Measurements from ENCODE around the gene ACE.

The ACE gene

DNA sequence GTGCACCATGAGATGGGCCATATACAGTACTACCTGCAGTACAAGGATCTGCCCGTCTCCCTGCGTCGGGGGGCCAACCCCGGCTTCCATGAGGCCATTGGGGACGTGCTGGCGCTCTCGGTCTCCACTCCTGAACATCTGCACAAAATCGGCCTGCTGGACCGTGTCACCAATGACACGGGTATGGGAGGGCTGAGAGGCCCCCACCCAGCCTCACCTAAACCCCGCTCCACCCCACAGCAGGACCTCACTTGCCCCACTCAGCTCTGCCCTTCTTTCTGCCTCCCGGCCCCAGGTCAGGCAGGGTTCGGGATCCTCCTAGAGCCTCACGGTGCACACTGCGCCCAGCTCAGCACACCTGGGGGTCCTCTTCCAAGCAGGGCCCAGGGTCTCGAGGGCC, 5.6 kb downstream of the ACE start:
- no peaks in the 10 kb centered on the region for H3K79me2 ChIP-seq (ENCODE audit: control insufficient read depth, insufficient read depth, low read length)
- WGBS (ENCODE audit: extremely low coverage, insufficient coverage, low lambda C conversion rate): no CpG with 5 or more reads among the region's 16 CpGs
- no peak overlapping the region for H3K56ac ChIP-seq (ENCODE audit: low read length)
- no peak overlapping the region for H4K5ac ChIP-seq (ENCODE audit: low read length)
- H3K36me3 ChIP-seq (ENCODE audit: control insufficient read depth, insufficient read depth, low read length): no peaks in the 10 kb centered on the region
- no peak overlapping the region for H2BK120ac ChIP-seq (ENCODE audit: low read depth, low read length)
- H3K4ac ChIP-seq (ENCODE audit: low read depth, low read length): no peak overlapping the region
- H2BK5ac ChIP-seq (ENCODE audit: low read length): no peak overlapping the region
- no peak overlapping the region for H3K23ac ChIP-seq (ENCODE audit: low read length)
- no peak overlapping the region for H2BK15ac ChIP-seq (replicated peaks; ENCODE audit: low read depth)
- no peak overlapping the region for H3K4me2 ChIP-seq (ENCODE audit: low read length)
- no peak overlapping the region for H3K27ac ChIP-seq (ENCODE audit: low read depth, low read length)
- no peak overlapping the region for H3K9ac ChIP-seq (ENCODE audit: low read length)
- H3K4me1 ChIP-seq (ENCODE audit: control insufficient read depth, low read depth, low read length): peaks cover 2% of the 10 kb centered on the region
- no peaks in the 10 kb centered on the region for H3K27me3 ChIP-seq (ENCODE audit: insufficient read depth, low read length, poor library complexity)
- no peak overlapping the region for H2AK5ac ChIP-seq (ENCODE audit: low read length)
- no peak overlapping the region for H3K4me3 ChIP-seq (ENCODE audit: low read length)
- no peaks in the 10 kb centered on the region for H3K79me1 ChIP-seq (ENCODE audit: low read length)
- H4K8ac ChIP-seq (ENCODE audit: low read depth, low read length): no peak overlapping the region
- no peak overlapping the region for H3K18ac ChIP-seq (ENCODE audit: low read length)
- no peak for DNase-seq

- Histone ChIP-seq H4K8ac (ENCODE audit: low read depth, low read length) (no peak overlapping the region), H4K5ac (ENCODE audit: low read length) (no peak overlapping the region), H2BK5ac (ENCODE audit: low read length) (no peak overlapping the region), H3K4me1 (ENCODE audit: control insufficient read depth, low read depth, low read length) (peaks cover 2% of the 10 kb centered on the region), H3K27me3 (ENCODE audit: insufficient read depth, low read length, poor library complexity) (no peaks in the 10 kb centered on the region), H3K23ac (ENCODE audit: low read length) (no peak overlapping the region), H3K4ac (ENCODE audit: low read depth, low read length) (no peak overlapping the region), H3K9ac (ENCODE audit: low read length) (no peak overlapping the region), H3K79me2 (ENCODE audit: control insufficient read depth, insufficient read depth, low read length) (no peaks in the 10 kb centered on the region), H3K4me3 (ENCODE audit: low read length) (no peak overlapping the region), H3K27ac (ENCODE audit: low read depth, low read length) (no peak overlapping the region), H3K79me1 (ENCODE audit: low read length) (no peaks in the 10 kb centered on the region), H2AK5ac (ENCODE audit: low read length) (no peak overlapping the region), H2BK120ac (ENCODE audit: low read depth, low read length) (no peak overlapping the region), H3K56ac (ENCODE audit: low read length) (no peak overlapping the region), H3K36me3 (ENCODE audit: control insufficient read depth, insufficient read depth, low read length) (no peaks in the 10 kb centered on the region), H3K4me2 (ENCODE audit: low read length) (no peak overlapping the region), H2BK15ac (replicated peaks; ENCODE audit: low read depth) (no peak overlapping the region), H3K18ac (ENCODE audit: low read length) (no peak overlapping the region)
- WGBS (ENCODE audit: extremely low coverage, insufficient coverage, low lambda C conversion rate): no CpG with 5 or more reads among the region's 10 CpGs
- DNase-seq: no peak
These were observed 6.2 kb downstream of the ACE start for GRCh38 chr17:63483038-63483437.

DNA sequence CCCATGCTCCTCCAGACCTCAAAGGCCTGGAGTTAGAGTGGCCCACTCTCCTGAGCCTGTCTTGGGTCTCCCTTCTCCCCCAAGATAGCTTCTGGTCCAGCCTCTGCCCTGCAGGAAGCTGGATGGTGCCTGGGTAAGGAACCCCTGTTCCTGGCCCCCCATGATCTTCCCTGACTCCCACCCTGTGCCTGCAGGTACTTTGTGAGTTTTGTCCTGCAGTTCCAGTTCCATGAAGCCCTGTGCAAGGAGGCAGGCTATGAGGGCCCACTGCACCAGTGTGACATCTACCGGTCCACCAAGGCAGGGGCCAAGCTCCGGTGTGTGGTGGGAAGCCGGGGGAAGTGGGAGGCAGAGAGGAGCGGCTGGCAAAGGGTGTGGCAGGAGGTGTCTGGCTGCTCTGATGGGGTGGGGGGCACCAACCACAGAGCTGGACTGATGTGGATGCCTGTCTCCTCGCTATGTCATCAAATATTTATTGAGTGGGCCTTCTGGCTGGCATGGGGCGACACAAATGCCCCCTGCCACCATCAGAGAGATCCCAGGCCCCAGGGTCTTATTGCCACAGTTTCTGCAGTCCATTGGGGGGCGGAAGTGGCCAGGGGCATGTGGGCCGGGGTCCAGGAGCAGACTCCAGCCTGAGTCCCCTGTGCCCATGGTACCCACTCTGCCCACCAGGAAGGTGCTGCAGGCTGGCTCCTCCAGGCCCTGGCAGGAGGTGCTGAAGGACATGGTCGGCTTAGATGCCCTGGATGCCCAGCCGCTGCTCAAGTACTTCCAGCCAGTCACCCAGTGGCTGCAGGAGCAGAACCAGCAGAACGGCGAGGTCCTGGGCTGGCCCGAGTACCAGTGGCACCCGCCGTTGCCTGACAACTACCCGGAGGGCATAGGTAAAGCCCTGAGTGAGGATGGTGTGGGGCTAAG, 7.1 kb downstream of the ACE start:
- H2BK15ac ChIP-seq (replicated peaks; ENCODE audit: low read depth): no peak overlapping the region
- H3K23ac ChIP-seq (ENCODE audit: low read length): no peak overlapping the region
- H4K8ac ChIP-seq (ENCODE audit: low read depth, low read length): no peak overlapping the region
- no peaks in the 10 kb centered on the region for H3K79me1 ChIP-seq (ENCODE audit: low read length)
- H2BK120ac ChIP-seq (ENCODE audit: low read depth, low read length): no peak overlapping the region
- WGBS (ENCODE audit: extremely low coverage, insufficient coverage, low lambda C conversion rate): no CpG with 5 or more reads among the region's 16 CpGs
- no peak for DNase-seq
- no peak overlapping the region for H3K4me3 ChIP-seq (ENCODE audit: low read length)
- no peak overlapping the region for H3K18ac ChIP-seq (ENCODE audit: low read length)
- no peak overlapping the region for H2AK5ac ChIP-seq (ENCODE audit: low read length)
- H3K4ac ChIP-seq (ENCODE audit: low read depth, low read length): no peak overlapping the region
- no peaks in the 10 kb centered on the region for H3K27me3 ChIP-seq (ENCODE audit: insufficient read depth, low read length, poor library complexity)
- no peak overlapping the region for H3K9ac ChIP-seq (ENCODE audit: low read length)
- H3K56ac ChIP-seq (ENCODE audit: low read length): peak overlapping the region; percentile 17
- H2BK5ac ChIP-seq (ENCODE audit: low read length): no peak overlapping the region
- no peaks in the 10 kb centered on the region for H3K79me2 ChIP-seq (ENCODE audit: control insufficient read depth, insufficient read depth, low read length)
- H3K36me3 ChIP-seq (ENCODE audit: control insufficient read depth, insufficient read depth, low read length): no peaks in the 10 kb centered on the region
- H3K4me2 ChIP-seq (ENCODE audit: low read length): no peak overlapping the region
- no peak overlapping the region for H4K5ac ChIP-seq (ENCODE audit: low read length)
- no peaks in the 10 kb centered on the region for H3K4me1 ChIP-seq (ENCODE audit: control insufficient read depth, low read depth, low read length)
- H3K27ac ChIP-seq (ENCODE audit: low read depth, low read length): no peak overlapping the region

GRCh38 chr17:63486317-63487013, 9.6 kb downstream of the ACE start:
- H2BK5ac ChIP-seq (ENCODE audit: low read length): no peak overlapping the region
- H2AK5ac ChIP-seq (ENCODE audit: low read length): no peak overlapping the region
- no CpG with 5 or more reads among the region's 12 CpGs for WGBS (ENCODE audit: extremely low coverage, insufficient coverage, low lambda C conversion rate)
- H3K27me3 ChIP-seq (ENCODE audit: insufficient read depth, low read length, poor library complexity): no peaks in the 10 kb centered on the region
- H2BK120ac ChIP-seq (ENCODE audit: low read depth, low read length): no peak overlapping the region
- H2BK15ac ChIP-seq (replicated peaks; ENCODE audit: low read depth): no peak overlapping the region
- no peak overlapping the region for H3K9ac ChIP-seq (ENCODE audit: low read length)
- H3K4ac ChIP-seq (ENCODE audit: low read depth, low read length): no peak overlapping the region
- H3K4me1 ChIP-seq (ENCODE audit: control insufficient read depth, low read depth, low read length): no peaks in the 10 kb centered on the region
- DNase-seq: no peak
- no peak overlapping the region for H4K5ac ChIP-seq (ENCODE audit: low read length)
- H3K79me2 ChIP-seq (ENCODE audit: control insufficient read depth, insufficient read depth, low read length): no peaks in the 10 kb centered on the region
- no peak overlapping the region for H3K18ac ChIP-seq (ENCODE audit: low read length)
- no peaks in the 10 kb centered on the region for H3K79me1 ChIP-seq (ENCODE audit: low read length)
- H3K36me3 ChIP-seq (ENCODE audit: control insufficient read depth, insufficient read depth, low read length): no peaks in the 10 kb centered on the region
- no peak overlapping the region for H3K4me2 ChIP-seq (ENCODE audit: low read length)
- no peak overlapping the region for H3K4me3 ChIP-seq (ENCODE audit: low read length)
- H3K23ac ChIP-seq (ENCODE audit: low read length): no peak overlapping the region
- H4K8ac ChIP-seq (ENCODE audit: low read depth, low read length): no peak overlapping the region
- H3K56ac ChIP-seq (ENCODE audit: low read length): no peak overlapping the region
- no peak overlapping the region for H3K27ac ChIP-seq (ENCODE audit: low read depth, low read length)

- Histone ChIP-seq H3K23ac (ENCODE audit: low read length) (no peak overlapping the region), H2BK120ac (ENCODE audit: low read depth, low read length) (no peak overlapping the region), H3K4me1 (ENCODE audit: control insufficient read depth, low read depth, low read length) (no peaks in the 10 kb centered on the region), H3K4ac (ENCODE audit: low read depth, low read length) (no peak overlapping the region), H4K5ac (ENCODE audit: low read length) (no peak overlapping the region), H3K79me2 (ENCODE audit: control insufficient read depth, insufficient read depth, low read length) (no peaks in the 10 kb centered on the region), H3K9ac (ENCODE audit: low read length) (no peak overlapping the region), H4K8ac (ENCODE audit: low read depth, low read length) (no peak overlapping the region), H2BK5ac (ENCODE audit: low read length) (no peak overlapping the region), H3K27ac (ENCODE audit: low read depth, low read length) (no peak overlapping the region), H2AK5ac (ENCODE audit: low read length) (no peak overlapping the region), H3K56ac (ENCODE audit: low read length) (no peak overlapping the region), H3K27me3 (ENCODE audit: insufficient read depth, low read length, poor library complexity) (no peaks in the 10 kb centered on the region), H3K18ac (ENCODE audit: low read length) (no peak overlapping the region), H3K4me3 (ENCODE audit: low read length) (no peak overlapping the region), H3K36me3 (ENCODE audit: control insufficient read depth, insufficient read depth, low read length) (no peaks in the 10 kb centered on the region), H2BK15ac (replicated peaks; ENCODE audit: low read depth) (no peak overlapping the region), H3K79me1 (ENCODE audit: low read length) (no peaks in the 10 kb centered on the region), H3K4me2 (ENCODE audit: low read length) (no peak overlapping the region)
- WGBS (ENCODE audit: extremely low coverage, insufficient coverage, low lambda C conversion rate): no CpG with 5 or more reads among the region's 11 CpGs
- no peak for DNase-seq
These were observed 10.1 kb downstream of the ACE start for GRCh38 chr17:63487014-63487339.
